NCI-H2107 treated with DMSO at 0.1 percent for 48 hours (cell line): ENCODE results near the gene SMIM24.

Experiments used
- DNase-seq: peaks from one replicate; lab custom pipeline; 2025; ENCODE audit not compliant: unreplicated experiment; lab: John Stamatoyannopoulos, UW

The SMIM24 gene

GRCh38 chr19:3476830-3477229, 3.5 kb downstream of the SMIM24 start:
- no peak for DNase-seq

- no peak for DNase-seq
These were observed 4.9 kb downstream of the SMIM24 start for GRCh38 chr19:3475449-3475848.

GRCh38 chr19:3474614-3475013, 5.7 kb downstream of the SMIM24 start:
- DNase-seq, result no peak

DNA sequence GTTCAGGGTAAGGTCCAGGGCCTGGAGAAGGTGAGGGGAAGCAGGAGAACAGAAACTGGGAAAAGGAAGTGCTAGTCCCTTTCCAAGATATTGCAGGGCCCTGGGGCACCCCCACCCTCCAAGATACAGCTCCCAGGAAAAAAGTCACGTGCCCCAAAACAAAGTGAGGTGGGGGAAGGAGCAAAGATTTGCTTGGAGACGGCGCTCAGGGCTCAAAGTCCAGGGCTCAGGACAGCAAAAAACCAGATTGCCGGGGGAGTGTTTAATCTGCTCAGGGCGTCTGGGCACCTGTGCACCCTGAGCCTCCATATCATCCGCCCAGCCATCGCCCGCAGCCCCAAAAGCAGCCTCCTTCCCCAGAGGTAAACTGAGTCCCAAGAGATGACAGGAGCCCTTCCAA, 6.3 kb downstream of the SMIM24 start:
- no peak for DNase-seq

DNA sequence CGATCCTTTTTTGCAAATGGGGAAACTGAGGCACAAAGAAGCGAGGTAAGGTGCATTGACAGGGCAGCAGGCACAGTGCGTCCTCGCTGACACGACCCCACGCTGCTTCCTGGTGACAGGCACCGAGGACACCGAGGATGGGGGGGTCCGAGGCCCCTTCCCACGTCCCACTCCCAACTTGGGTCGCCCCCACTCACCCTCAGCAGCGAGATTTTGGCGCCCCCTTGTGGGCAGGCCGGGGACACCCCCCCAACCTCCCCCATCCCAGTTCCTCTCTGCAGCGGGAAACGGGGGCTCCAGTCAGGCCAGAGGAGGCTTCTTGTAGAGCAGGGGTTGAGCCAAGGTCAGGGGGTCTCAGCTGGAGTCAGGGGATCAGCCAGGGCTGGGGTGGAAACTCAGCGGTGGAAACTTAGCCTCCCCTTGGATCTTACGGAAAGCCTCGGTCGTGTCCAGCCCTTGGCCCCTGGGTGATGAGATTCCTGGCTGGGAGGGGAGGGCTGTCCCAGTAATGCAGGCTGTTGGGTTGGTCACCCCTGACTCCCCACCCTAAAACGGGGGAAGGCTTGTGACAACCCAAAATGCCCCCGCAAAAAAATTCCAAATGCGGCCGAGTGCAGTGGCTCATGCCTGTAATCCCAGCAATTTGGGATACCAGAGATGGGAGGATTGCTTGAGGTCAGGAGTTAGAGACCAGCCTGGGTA, 8.2 kb downstream of the SMIM24 start:
- no peak for DNase-seq

DNA sequence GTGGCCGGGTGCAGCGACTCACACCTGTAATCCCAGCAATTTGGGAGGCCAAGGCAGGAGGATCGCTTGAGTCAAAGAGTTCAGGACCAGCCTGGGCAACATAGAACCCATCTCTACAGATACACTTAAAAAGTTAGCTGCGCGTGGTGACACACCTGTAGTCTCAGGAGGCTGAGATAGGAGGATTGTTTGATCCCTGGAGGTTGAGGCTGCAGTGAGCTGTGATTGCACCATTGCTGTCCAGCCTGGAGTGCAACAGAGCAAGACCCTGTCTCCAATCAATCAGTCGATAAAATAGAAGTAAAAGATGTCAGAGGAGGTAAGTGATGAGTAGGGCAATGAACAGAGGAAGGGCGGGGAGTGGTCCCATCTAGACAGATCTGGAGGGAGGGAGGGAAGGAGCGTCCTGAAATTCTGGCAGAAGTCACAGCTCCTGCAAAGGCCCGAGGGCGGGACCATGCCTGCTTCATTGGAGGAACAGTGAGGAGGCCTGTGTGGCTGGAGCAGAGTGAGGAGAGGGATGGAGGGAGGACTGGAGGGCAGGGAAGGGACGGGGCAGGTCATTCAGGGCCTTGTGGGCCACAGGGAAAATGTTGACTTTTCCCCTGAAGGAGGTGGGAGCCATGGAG, 9.7 kb downstream of the SMIM24 start:
- no peak for DNase-seq

DNA sequence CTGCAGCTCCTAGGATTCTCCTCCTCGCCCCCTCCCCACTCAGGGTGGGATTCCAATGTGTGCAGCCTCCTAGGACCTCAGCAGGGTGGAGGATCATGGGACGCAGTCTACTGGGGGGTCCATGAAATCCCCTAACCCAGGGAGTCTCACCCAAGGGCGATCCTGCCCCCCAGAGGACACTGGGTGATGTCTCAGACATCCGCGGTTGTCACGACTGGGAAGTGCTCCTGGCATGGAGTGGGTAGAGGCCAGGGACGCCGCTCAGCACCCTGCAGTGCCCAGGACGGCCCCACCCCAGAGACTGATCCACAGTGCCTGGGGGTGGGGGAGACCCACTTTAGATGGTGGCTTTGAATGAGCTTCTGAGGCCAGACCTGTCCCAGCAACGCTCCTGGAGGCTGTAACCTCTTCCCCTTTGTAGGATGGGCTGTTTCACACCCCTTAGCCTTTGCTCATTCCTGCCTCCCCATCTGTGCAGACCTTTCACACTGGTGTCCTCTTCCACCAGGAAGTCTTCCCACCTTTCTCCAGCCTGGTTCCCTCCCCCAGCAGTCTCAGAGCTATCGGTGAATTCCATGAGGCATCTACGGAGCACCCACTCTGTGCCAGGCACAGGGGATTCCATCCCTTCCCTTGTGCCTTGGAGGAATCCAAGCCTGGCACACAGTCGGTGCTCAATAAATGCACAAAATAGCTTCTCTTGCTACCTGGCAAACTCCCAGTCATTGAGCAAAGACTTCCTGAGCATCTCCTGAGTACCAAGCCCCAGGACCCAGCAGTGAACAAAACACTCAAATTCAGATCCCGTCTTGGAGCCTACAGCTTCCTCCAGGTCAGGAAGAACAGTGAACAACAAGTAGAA, 10.5 kb downstream of the SMIM24 start:
- DNase-seq, result no peak

- DNase-seq, result no peak
These were observed 12.1 kb downstream of the SMIM24 start for GRCh38 chr19:3468211-3468610.

DNA sequence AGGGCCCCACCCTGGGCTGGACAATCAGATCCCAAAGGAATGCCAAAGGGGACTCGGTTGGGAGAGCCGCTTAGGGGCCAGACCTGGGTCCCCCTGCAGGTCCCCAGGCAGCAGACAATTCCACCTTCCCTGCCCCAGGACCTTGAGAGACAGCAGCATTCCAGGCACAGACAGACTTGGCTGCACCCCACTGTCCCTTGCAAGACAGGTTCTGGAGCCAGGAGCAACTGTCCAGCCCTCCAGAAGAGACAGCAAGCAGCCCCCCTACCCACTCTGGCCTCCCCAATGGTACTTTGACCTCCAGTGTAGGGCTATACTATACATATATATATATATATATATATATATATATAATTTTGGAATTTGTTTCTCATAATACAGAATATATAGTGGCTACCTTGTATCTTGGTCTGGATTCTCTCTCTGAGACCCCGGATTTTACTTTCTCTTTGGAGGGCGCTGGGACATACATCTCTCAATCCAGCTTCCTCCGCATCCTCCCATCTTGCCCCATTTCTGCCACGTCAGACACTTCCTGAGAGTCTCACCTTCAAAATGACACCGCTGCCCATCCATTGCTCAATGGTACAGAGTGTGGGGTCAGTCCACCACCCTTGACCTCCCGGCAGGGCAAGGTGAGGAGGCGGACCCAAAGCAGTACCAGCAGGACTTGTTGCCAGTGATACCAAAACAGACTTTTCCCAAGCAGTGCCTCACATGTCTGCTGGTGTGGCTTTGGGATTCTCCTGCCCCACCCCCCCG, 12.7 kb downstream of the SMIM24 start:
- no peak for DNase-seq

GRCh38 chr19:3466635-3467034, 13.7 kb downstream of the SMIM24 start:
- no peak for DNase-seq

GRCh38 chr19:3465552-3465951, 14.8 kb downstream of the SMIM24 start:
- no peak for DNase-seq

GRCh38 chr19:3464587-3465235, 15.6 kb downstream of the SMIM24 start:
- DNase-seq, result no peak

GRCh38 chr19:3463714-3464586, 16.4 kb downstream of the SMIM24 start:
- DNase-seq, result no peak

DNA sequence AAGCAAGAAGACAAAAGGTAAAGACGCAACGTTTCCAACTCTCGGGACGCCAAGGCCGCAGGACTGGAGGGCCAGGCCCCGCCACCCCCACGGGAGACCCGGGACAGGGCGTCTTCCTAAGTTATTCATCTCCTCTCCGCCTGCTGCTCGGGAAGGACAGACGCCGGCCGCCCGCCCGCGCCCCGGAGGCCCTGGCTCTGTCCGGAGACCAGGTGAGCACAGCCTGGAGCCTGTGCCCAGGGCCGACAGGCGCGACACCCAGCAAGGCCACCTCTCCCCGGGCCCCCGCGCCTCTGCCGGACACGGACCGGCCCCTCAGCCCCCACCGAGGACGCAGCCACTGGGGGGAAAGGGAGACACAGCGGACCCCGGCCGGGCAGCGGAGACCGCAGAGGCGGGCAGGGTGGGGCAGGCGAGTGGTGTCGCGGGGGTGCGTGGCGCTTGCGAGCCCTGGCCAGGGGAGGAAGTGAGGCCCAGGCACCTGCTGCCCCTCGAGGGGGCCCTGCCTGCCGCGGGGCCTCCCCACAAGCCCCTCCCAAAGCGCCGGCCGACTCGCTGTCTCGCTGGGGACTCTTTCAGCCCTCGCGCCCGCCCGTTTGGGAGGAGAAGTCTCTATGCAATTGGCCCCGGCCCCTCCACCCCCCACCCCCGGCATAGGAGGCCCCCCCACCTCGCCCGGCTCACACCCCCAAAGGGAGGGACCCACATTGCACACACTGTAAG, 17.2 kb downstream of the SMIM24 start:
- DNase-seq, result no peak

DNA sequence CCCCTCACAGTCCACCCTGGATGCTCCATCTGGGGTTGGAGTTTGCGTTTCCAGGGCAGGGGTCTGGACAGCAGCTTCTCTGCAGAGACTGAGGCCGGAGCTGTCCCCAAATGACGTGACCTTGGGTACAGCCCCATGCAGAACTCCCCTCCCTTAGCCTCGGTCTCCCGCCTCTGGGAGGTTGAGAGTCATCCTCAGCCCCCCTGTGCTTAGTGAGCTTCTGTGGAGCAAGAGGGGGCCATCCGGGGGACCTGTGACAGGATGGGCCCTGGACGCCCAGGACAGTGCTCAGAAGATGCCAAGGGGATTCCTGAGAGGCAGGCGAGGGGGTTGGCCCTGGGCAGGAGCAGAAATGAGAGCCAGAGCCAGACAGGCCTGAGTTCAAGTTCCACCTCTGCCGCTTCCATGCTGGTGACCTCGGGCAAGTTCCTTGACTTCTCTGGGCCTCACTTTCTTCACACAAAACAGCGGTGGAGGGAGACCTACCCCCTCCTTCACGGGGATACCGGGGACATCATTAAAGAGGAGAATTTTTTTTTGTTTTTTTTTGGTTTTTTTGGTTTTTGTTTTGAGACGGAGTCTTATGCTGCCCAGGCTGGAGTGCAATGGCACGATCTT, 20.3 kb downstream of the SMIM24 start:
- DNase-seq, result no peak

DNA sequence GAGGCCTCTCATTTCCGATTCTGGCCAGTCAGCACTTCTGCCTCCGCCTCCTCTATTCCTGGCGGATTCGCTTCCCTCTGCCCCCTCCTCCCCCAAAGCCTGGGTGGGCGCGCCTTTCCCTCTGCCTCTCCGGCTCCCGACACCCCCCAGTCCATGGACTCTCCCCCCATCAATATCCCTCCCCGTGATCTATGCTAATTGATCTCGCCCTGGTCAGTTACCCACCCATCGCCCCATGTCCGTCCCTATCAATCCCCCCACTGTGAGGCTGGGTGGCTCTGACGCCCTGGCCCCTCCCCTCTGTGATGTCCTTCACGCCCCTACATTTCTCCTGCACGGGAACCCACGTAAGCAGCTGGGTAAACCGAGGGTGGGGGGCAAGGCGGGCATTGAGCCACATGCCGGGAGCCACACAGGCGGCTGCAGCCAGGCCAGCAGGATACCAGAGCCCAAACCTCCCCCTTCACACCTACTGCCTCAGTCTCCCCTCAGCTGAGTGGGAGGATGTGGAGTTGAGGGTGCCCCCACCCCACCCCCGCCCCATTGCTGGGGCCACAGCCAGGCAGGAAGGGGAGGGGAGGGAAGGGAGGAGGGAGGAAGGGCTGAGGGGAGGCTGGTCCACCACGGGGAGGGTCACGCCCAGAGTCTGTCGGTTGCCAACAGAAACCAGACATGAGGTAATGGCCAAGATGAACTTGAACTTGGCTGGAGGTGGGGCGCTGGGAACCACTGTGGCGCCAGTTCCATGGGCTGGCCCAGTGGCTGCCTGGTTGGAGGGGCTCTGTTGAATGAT, 21.0 kb downstream of the SMIM24 start:
- DNase-seq, result no peak

GRCh38 chr19:3458229-3459088, 21.9 kb downstream of the SMIM24 start:
- no peak for DNase-seq
